ENCODE data around the gene DYNC1H1. TPM values are rescaled to one million over a fixed set of nuclear protein-coding genes. Genes with fewer than 3 reads are reported as not detected.

Gene DYNC1H1
- total RNA-seq, 1 donor from 2014 or later = 577 TPM

DNA sequence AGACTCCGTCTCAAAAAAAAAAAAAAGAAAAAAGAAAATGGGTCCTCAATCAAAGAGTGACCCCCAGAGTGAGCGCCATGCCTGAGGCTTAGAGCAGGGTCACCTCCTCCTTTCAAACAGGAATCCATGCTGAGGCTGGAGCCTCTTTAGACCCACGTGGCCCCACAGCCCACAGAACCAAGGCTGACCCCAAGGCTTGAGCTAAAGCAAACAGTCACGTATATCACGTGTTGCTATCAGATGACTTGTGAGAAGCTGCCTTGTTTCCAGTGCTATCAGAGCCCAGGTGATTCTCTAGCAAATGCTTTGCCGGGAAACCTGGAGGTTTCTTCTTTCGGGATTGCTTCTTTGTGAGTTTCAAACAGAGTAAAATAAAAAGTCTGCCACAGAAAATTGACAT is 31.7 kb upstream of the DYNC1H1 start:
- no peak overlapping the region for H3K27ac ChIP-seq
- TF ChIP-seq CTCF (IDR thresholded peaks at IDR 0.05) = no peak
- peaks cover 0 to 2% of the 10 kb centered on the region in 2 donors for H3K36me3 ChIP-seq
- no peak for DNase-seq (ENCODE audit: low spot score in 2 of 2)
- H3K9me3 ChIP-seq = no peaks in the 10 kb centered on the region
- peaks cover 0 to 1% of the 10 kb centered on the region in 2 donors for H3K4me1 ChIP-seq
- no peak overlapping the region for H3K4me3 ChIP-seq
- intact Hi-C loops (cut with DNase I) = no loop called here
- no peaks in the 10 kb centered on the region for H3K27me3 ChIP-seq

GRCh38 chr14:101933209-101933608 is 31.2 kb upstream of the DYNC1H1 start:
- H3K9me3 ChIP-seq = no peaks in the 10 kb centered on the region
- TF ChIP-seq CTCF (IDR thresholded peaks at IDR 0.05) = no peak
- H3K36me3 ChIP-seq = peaks cover 0 to 2% of the 10 kb centered on the region in 2 donors
- no peak overlapping the region for H3K27ac ChIP-seq
- H3K4me1 ChIP-seq = no peaks in the 10 kb centered on the region
- no peaks in the 10 kb centered on the region for H3K27me3 ChIP-seq
- no peak overlapping the region for H3K4me3 ChIP-seq
- DNase-seq (ENCODE audit: low spot score in 2 of 2) = no peak
- intact Hi-C loops (cut with DNase I) = no loop called here

DNA sequence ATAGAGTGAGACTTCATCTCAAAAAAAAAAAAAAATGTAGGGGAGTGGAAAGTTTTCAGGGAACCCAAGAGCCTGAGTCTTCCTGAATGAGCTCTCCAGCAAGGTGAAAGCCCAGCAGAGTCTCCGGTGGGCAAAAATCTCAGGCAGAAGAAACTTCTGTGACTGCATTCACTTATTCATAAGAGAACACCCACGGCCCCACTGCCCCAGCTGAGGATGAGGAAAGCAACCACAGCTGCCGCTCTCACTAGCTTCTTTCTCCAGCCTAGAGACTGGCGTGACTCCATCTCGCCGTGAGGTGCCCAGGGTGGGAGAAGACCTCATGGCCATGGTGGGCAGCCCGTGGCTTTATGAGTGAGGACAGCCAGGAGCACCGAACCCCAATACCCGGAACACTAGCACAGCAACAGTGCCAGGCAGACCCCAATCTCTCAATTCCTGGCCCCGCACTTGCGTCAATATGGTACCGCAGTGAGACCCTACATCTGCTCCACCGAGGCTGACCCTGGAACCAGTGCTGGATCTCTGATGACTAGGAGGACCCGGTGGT is 29.7 kb upstream of the DYNC1H1 start:
- Histone ChIP-seq H3K4me3 (no peak overlapping the region), H3K36me3 (no peaks in the 10 kb centered on the region), H3K27me3 (no peaks in the 10 kb centered on the region), H3K9me3 (no peaks in the 10 kb centered on the region), H3K27ac (no peak overlapping the region), H3K4me1 (no peaks in the 10 kb centered on the region)
- TF ChIP-seq CTCF (IDR thresholded peaks at IDR 0.05) = no peak
- DNase-seq (ENCODE audit: low spot score in 2 of 2) = no peak
- intact Hi-C loops (cut with DNase I) = no loop called here

GRCh38 chr14:101937926-101938767 is 26.2 kb upstream of the DYNC1H1 start:
- no peaks in the 10 kb centered on the region for H3K9me3 ChIP-seq
- H3K4me3 ChIP-seq = no peak overlapping the region
- H3K36me3 ChIP-seq = no peaks in the 10 kb centered on the region
- no peak overlapping the region for H3K27ac ChIP-seq
- no peaks in the 10 kb centered on the region for H3K4me1 ChIP-seq
- no peak for TF ChIP-seq CTCF (IDR thresholded peaks at IDR 0.05)
- intact Hi-C loops (cut with DNase I) = no loop called here
- no peaks in the 10 kb centered on the region for H3K27me3 ChIP-seq
- DNase-seq (ENCODE audit: low spot score in 2 of 2) = no peak

DNA sequence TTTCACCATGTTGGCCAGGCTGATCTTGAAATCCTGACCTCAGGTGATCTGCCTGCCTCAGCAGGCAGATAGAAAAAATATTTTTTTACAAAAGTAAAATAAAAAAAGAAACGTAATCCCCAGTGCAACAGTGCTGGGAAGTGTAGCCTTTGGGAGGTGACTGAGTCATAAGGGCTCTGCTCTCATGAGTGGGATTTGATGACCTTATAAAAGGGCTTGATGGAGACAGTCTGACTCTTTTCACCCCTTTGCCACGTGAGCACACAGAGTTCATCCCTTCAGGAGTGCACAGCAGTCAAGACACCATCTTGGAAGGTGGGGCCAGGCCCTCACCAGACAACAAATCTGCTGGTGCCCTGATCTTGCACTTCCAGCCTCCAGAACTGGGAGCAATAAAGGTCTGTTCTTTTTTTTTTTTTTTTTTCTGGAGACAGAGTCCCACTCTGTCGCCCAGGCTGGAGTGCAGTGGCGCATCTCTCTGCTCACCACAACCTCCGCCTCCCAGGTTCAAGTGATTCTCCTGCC is 24.7 kb upstream of the DYNC1H1 start:
- no peak for TF ChIP-seq CTCF (IDR thresholded peaks at IDR 0.05)
- H3K27ac ChIP-seq = no peak overlapping the region
- H3K27me3 ChIP-seq = no peaks in the 10 kb centered on the region
- H3K4me3 ChIP-seq = no peak overlapping the region
- H3K9me3 ChIP-seq = no peaks in the 10 kb centered on the region
- H3K36me3 ChIP-seq = no peaks in the 10 kb centered on the region
- intact Hi-C loops (cut with DNase I) = no loop called here
- H3K4me1 ChIP-seq = no peaks in the 10 kb centered on the region
- no peak for DNase-seq (ENCODE audit: low spot score in 2 of 2)
